BJ (cell line): ENCODE measurements around the gene RHCG. TPM values are rescaled to one million over a fixed set of nuclear protein-coding genes. Genes with fewer than 3 reads are reported as not detected.

ENCODE experiments used
- CTCF ChIA-PET: fragments of 350-600 bp; formaldehyde crosslinking; extraction: SDS; loops from one replicate; lab custom pipeline; 2021; ENCODE audit warnings: antibody characterized with exemption, inconsistent platforms; lab: Yijun Ruan, JAX
- POLR2A ChIA-PET: fragments of 300-600 bp; sonication (Branson Sonifier 250); formaldehyde crosslinking; extraction: SDS; loops from one replicate; lab custom pipeline; 2021; ENCODE audit warnings: antibody characterized with exemption; lab: Charles Lee
- DNase-seq: peaks from one replicate; pipeline ENCODE4 v3.0.0-alpha.2; 2011; ENCODE audit warnings: low read depth
- H3K27me3 ChIP-seq: 2 replicates; pipeline ENCODE4 v1.6.0; 2011; ENCODE audit warnings: low read length; ENCODE audit not compliant: control insufficient read depth, insufficient read depth
- H3K36me3 ChIP-seq: 2 replicates; pipeline ENCODE4 v1.5.1; 2011; ENCODE audit warnings: low read length; ENCODE audit not compliant: control insufficient read depth, insufficient read depth
- H3K4me3 ChIP-seq: 2 replicates; pipeline ENCODE4 v1.5.1; 2011; ENCODE audit warnings: low read depth, mild to moderate bottlenecking, control low read depth, low read length
- polyA plus RNA-seq: library from polyadenylated mRNA; depleted of rRNA; stranded (reverse); fragments of >200 nt; gene quantifications from 2 replicates; pipeline ENCODE4 v1.2.3, GENCODE V29; 2011
- TF ChIP-seq, protein P1 (sequence below): IDR thresholded peaks from 2 replicates; pipeline ENCODE4 v1.5.1; 2011; ENCODE audit warnings: low read depth, mild to moderate bottlenecking, control low read depth, inconsistent platforms, low read length, moderate library complexity; ENCODE audit not compliant: insufficient read depth

Gene RHCG
- polyA plus RNA-seq, 1 experiment: not detected

- Histone ChIP-seq H3K36me3 (no peaks in the 10 kb centered on the region), H3K27me3 (peaks cover 4% of the 10 kb centered on the region), H3K4me3 (no peak overlapping the region)
- POLR2A ChIA-PET: no interaction called here
- no peak for DNase-seq
- CTCF ChIA-PET: interaction anchor here (1.1 kb wide), 1 partner anchor 11 kb away, joined by 3 read pairs; no protein-coding TSS in a partner anchor
- TF ChIP-seq, protein P1, sequence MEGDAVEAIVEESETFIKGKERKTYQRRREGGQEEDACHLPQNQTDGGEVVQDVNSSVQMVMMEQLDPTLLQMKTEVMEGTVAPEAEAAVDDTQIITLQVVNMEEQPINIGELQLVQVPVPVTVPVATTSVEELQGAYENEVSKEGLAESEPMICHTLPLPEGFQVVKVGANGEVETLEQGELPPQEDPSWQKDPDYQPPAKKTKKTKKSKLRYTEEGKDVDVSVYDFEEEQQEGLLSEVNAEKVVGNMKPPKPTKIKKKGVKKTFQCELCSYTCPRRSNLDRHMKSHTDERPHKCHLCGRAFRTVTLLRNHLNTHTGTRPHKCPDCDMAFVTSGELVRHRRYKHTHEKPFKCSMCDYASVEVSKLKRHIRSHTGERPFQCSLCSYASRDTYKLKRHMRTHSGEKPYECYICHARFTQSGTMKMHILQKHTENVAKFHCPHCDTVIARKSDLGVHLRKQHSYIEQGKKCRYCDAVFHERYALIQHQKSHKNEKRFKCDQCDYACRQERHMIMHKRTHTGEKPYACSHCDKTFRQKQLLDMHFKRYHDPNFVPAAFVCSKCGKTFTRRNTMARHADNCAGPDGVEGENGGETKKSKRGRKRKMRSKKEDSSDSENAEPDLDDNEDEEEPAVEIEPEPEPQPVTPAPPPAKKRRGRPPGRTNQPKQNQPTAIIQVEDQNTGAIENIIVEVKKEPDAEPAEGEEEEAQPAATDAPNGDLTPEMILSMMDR: no peak
Measured at GRCh38 chr15:89526181-89526580, 29.8 kb upstream of the RHCG start.

DNA sequence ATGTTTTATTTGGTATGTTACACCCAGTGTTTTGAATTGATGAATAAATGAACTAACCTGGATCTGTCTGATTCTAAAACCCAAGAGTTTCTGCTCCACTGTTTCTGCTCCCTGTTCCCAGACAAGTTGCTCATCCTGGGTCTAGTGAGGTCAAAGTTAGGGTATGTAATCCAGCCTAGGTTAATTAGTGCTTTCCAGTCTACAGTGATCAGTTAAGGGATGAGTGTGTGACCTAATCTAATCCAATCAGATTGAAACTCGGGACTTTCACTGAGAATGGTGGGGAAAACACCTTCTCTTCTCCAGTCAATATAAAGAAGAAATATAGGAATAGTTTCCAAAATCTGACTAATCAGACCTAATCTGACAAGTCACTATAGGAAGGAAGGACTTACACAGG is 27.8 kb upstream of the RHCG start:
- no peak overlapping the region for H3K4me3 ChIP-seq
- ChIA-PET POLR2A (no interaction called here), CTCF (interaction anchor here (0.8 kb wide), 1 partner anchor 94 kb away, joined by 3 read pairs; no protein-coding TSS in a partner anchor)
- peaks cover 4% of the 10 kb centered on the region for H3K27me3 ChIP-seq
- TF ChIP-seq, protein P1: no peak
- no peak for DNase-seq
- no peaks in the 10 kb centered on the region for H3K36me3 ChIP-seq

DNA sequence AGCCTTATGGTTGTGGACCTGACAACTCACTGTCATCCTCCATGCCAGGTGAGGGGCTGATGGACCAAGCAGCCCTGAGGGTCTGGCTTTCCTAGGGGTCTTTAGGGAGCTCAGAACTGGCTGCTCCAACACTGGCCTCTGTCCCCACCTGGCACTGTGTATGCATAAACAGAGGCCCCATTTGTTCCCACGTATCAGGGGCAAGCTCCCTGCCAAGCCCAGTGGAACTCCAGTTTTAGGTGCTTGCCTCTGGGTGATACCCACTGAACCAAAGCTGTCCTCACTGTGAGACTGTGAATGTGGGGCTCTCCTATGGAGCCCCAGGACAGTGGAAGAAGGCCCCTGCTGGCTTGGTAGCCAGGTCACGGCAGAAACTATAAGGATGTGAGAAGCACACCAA is 26.7 kb upstream of the RHCG start:
- CTCF ChIA-PET: no interaction called here

GRCh38 chr15:89521605-89522004 is 25.2 kb upstream of the RHCG start:
- no peaks in the 10 kb centered on the region for H3K36me3 ChIP-seq
- DNase-seq: no peak
- no peak overlapping the region for H3K4me3 ChIP-seq
- TF ChIP-seq, protein P1: no peak
- POLR2A ChIA-PET: no interaction called here
- CTCF ChIA-PET: interaction anchor here (1.1 kb wide), 1 partner anchor 163 kb away, joined by 4 read pairs; no protein-coding TSS in a partner anchor
- peaks cover 8% of the 10 kb centered on the region for H3K27me3 ChIP-seq

More for the DNA sequence above, 26.7 kb upstream of the RHCG start:
- no peak for DNase-seq
- TF ChIP-seq, protein P1: no peak
- POLR2A ChIA-PET: no interaction called here
- Histone ChIP-seq H3K4me3 (no peak overlapping the region), H3K27me3 (peaks cover 4% of the 10 kb centered on the region), H3K36me3 (no peaks in the 10 kb centered on the region)

DNA sequence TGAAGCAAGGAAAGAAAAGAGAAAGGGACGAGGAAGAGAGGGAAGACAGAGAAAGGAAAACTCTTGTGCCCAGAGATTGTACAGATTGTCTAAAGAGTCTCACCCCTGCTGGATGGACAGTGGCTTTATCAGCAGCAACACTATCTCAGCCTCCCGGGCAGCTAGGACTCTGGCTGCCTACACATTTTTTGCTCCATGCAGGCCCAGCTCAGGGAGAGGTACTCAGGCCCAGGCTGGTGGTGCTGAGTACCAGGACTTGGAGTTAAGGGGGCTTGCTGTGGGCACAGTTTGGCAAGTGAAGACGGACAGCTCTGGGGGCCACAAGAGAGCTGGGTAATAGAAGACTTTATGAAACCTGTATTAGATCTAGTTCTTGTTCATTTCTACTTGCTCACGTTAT is 19.1 kb upstream of the RHCG start:
- TF ChIP-seq, protein P1: no peak
- ChIA-PET POLR2A (no interaction called here), CTCF (interaction anchor here (0.8 to 1.1 kb wide), 4 partner anchors 9 to 21 kb away, joined by 3 to 5 read pairs (median 3); partner anchors contain the start of gene RHCG)
- Histone ChIP-seq H3K36me3 (no peaks in the 10 kb centered on the region), H3K27me3 (peaks cover 23% of the 10 kb centered on the region), H3K4me3 (no peak overlapping the region)
- DNase-seq: no peak
